Activated T-helper 1 cell treated with anti-CD3 and anti-CD28 coated beads, Interleukin-12 subunit alpha, Interleukin-12 subunit beta, Interleukin-2, Interleukin-4 antibody, amounts not matched to agents 30 ng/mL and 10 ng/mL and 1 ng/mL, durations not matched to agents 14 hours and 24 hours and 36 hours (primary cell): ENCODE measurements around the gene ZC3H12C. TPM values are rescaled to one million over a fixed set of nuclear protein-coding genes. Genes with fewer than 3 reads are reported as not detected.
A peak's percentile ranks its signal among the peaks of the same experiment; 100 is the strongest.

Experiments used
- DNase-seq: peaks from one replicate; pipeline ENCODE4 v3.0.0; 2021; ENCODE audit warnings: low spot score
- H3K27ac Mint-ChIP-seq: one replicate; pipeline ENCODE4 v1.8.0; 2021; ENCODE audit warnings: mild to moderate bottlenecking, mixed read lengths
- H3K27me3 Mint-ChIP-seq: one replicate; pipeline ENCODE4 v1.8.0; 2022; ENCODE audit warnings: mild to moderate bottlenecking, moderate library complexity, mixed read lengths; ENCODE audit not compliant: insufficient read depth
- H3K36me3 Mint-ChIP-seq: one replicate; pipeline ENCODE4 v1.8.0; 2021; ENCODE audit warnings: low read depth, mixed read lengths
- H3K4me1 Mint-ChIP-seq: one replicate; pipeline ENCODE4 v1.8.0; 2021; ENCODE audit warnings: low read depth, mixed read lengths
- H3K4me3 Mint-ChIP-seq: one replicate; pipeline ENCODE4 v1.8.0; 2021; ENCODE audit warnings: mild to moderate bottlenecking, moderate library complexity, mixed read lengths
- H3K9me3 Mint-ChIP-seq: one replicate; pipeline ENCODE4 v1.8.0; 2021; ENCODE audit warnings: mixed read lengths
- intact Hi-C: fragments of 100-400 bp; cut with micrococcal nuclease; formaldehyde crosslinking; loops from one replicate; pipeline ENCODE4 v1.15.1; 2024
- total RNA-seq: library from RNA; stranded (reverse); gene quantifications from 2 replicates; pipeline ENCODE4 v1.2.3, GENCODE V29; 2022

Gene ZC3H12C
- total RNA-seq, 1 donor from 2014 or later, result 5.7 TPM

DNA sequence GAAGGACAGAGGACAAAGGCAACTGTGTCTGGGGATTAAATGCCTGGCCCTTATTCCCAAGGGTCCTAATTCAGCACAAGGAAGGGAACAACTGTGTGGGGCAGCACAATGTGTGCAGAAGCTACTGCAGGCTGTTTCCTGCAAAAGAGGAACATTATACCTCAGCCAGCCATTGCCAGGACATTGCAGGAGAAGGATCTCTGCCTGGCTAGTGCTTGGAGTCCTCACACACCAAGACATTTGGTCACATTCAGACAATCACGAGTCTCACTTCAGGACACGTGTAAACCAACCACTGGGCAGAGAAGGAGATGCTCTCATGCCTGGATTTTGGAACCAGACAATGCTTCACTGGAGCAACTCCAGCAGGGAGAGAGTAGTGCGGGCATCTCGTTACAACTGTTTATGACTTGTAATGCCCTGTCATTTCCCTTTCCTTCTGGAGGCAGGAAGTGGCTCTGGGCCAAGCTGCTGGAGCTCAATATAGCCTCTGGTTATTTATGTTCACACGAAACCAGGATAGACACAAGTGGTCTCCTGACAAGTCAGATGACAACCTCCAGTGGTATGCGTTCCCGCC is 23.9 kb upstream of the ZC3H12C start:
- H3K4me3 Mint-ChIP-seq, result no peak overlapping the region
- peaks cover 15% of the 10 kb centered on the region for H3K4me1 Mint-ChIP-seq
- no peaks in the 10 kb centered on the region for H3K36me3 Mint-ChIP-seq
- no peak for DNase-seq
- peaks cover 24% of the 10 kb centered on the region for H3K27me3 Mint-ChIP-seq
- intact Hi-C loops, result no loop called here
- H3K9me3 Mint-ChIP-seq, result no peaks in the 10 kb centered on the region
- H3K27ac Mint-ChIP-seq, result no peak overlapping the region

DNA sequence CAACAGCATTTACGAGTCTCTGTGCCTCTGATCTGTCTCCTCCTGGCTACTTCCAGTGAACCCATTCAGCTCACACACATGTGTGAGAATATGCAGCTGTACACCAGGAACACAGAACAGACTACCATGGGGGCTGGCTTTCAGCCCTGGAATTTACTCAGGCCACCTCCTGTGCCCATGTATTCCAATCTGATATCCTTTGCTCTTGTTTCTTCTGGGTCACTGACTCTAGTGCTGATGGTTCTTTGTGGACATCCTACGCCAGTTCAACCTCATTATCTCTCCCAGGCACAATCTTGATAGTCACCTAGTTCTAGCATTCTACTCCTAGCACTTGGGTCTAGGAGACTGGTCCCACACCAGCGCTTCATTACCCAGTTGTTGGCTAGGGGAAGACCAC is 23.0 kb upstream of the ZC3H12C start:
- H3K4me1 Mint-ChIP-seq, result peaks cover 15% of the 10 kb centered on the region
- no peak overlapping the region for H3K27ac Mint-ChIP-seq
- DNase-seq, result no peak
- H3K36me3 Mint-ChIP-seq, result no peaks in the 10 kb centered on the region
- H3K27me3 Mint-ChIP-seq, result peaks cover 23% of the 10 kb centered on the region
- H3K9me3 Mint-ChIP-seq, result no peaks in the 10 kb centered on the region
- H3K4me3 Mint-ChIP-seq, result no peak overlapping the region
- intact Hi-C loops, result no loop called here

DNA sequence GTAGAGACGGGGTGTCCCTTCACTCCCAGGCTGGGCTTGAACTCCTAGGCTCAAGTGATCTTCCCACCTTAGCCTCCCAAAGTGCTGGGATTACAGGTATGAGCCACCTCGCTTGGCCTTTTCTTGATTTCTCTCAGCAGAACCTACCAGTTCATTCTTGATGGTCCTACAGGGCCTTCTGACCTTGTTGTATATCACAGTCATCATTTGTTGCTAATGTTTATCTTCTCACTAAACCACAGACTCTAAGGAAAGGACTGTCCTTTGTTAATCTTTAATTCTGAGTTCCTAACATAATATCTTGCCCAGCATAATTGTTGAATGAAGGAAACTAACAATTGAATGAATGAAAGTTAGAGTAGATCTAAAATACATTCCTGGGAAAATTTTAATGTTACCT is 22.0 kb upstream of the ZC3H12C start:
- no peaks in the 10 kb centered on the region for H3K9me3 Mint-ChIP-seq
- H3K36me3 Mint-ChIP-seq, result no peaks in the 10 kb centered on the region
- no peak overlapping the region for H3K4me3 Mint-ChIP-seq
- DNase-seq, result no peak
- no peak overlapping the region for H3K27ac Mint-ChIP-seq
- H3K27me3 Mint-ChIP-seq, result peaks cover 23% of the 10 kb centered on the region
- H3K4me1 Mint-ChIP-seq, result peaks cover 18% of the 10 kb centered on the region
- intact Hi-C loops, result no loop called here

DNA sequence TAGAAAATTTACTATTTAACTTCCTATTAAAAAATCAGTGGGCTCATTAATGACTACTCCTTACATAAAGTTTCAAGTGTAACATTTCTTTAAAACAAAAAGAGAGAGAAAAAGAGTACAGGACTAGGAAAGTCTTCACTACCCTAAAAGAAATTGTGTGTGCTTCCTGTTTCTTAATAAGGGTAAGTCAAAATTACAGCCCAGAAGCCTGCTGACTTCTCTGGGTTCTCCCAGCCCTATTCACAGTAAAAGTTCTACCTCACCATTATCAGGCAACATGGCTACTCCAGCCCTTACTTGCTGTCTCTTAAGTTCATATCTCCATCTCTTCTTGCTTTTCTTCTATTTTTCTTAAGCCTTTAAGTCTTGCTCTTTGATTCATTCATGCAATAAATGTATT is 20.3 kb upstream of the ZC3H12C start:
- intact Hi-C loops, result no loop called here
- H3K4me1 Mint-ChIP-seq, result peaks cover 33% of the 10 kb centered on the region
- H3K4me3 Mint-ChIP-seq, result no peak overlapping the region
- no peaks in the 10 kb centered on the region for H3K36me3 Mint-ChIP-seq
- H3K9me3 Mint-ChIP-seq, result no peaks in the 10 kb centered on the region
- peaks cover 23% of the 10 kb centered on the region for H3K27me3 Mint-ChIP-seq
- no peak for DNase-seq
- H3K27ac Mint-ChIP-seq, result no peak overlapping the region

DNA sequence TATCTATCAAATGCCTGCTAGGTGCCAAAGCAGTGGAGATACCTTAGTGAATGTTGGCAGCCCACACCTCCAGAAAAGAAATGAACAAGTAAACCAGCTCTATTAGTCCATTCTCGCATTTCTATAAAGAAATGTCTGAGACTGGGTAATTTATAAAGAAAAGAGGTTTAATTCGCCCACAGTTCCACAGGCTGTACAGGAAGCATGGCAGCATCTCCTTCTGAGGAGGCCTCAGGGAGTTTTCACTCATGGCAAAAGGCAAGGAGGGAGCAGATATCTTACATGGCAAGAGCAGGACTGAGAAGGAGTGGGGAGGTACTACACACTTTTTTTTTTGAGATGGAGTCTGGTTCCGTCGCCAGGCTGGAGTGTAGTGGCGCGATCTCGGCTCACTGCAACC is 18.7 kb upstream of the ZC3H12C start:
- no peaks in the 10 kb centered on the region for H3K36me3 Mint-ChIP-seq
- DNase-seq, result no peak
- no peak overlapping the region for H3K4me3 Mint-ChIP-seq
- no peak overlapping the region for H3K27ac Mint-ChIP-seq
- peaks cover 18% of the 10 kb centered on the region for H3K27me3 Mint-ChIP-seq
- no peaks in the 10 kb centered on the region for H3K9me3 Mint-ChIP-seq
- peaks cover 29% of the 10 kb centered on the region for H3K4me1 Mint-ChIP-seq
- intact Hi-C loops, result no loop called here

DNA sequence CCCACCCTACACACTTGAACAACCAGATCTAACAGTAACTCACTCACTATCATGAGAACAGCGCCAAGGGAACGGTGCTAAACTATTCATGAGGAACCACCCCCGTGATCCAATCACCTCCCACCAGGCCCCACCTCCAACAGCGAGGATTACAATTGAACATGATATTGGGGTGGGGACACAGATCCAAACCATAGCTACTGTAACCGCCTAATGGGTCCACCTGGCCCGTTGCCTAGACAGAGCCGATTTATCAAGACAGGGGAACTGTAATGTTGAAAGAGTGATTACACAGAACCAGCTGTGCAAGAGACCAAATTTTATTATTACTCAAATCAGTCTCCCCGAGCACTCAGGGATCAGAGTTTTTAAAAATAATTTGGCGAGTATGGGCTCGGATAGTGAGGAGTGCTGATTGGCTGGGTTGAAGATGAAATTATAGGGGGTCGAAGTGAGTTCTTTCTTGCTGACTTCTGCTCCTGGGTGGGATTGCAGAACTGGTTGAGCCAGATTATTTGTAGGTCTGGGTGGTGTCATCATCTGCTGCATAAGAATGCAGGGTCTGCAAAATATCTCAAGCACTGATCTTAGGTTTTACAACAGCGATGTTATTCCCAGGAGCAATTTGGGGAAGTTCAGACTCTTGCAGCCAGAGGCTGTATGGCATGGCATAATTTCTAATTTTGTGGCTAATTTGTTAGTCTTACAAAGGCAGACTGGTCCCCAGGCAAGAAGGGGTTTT is 17.9 kb upstream of the ZC3H12C start:
- H3K27me3 Mint-ChIP-seq, result peaks cover 18% of the 10 kb centered on the region
- no peak overlapping the region for H3K27ac Mint-ChIP-seq
- intact Hi-C loops, result loop anchor here (5.0 kb wide), 4 partner anchors 117 to 1833 kb away; partner anchors contain the start of gene POU2AF1
- no peak for DNase-seq
- no peak overlapping the region for H3K4me3 Mint-ChIP-seq
- peaks cover 2% of the 10 kb centered on the region for H3K9me3 Mint-ChIP-seq
- peaks cover 24% of the 10 kb centered on the region for H3K4me1 Mint-ChIP-seq
- no peaks in the 10 kb centered on the region for H3K36me3 Mint-ChIP-seq

DNA sequence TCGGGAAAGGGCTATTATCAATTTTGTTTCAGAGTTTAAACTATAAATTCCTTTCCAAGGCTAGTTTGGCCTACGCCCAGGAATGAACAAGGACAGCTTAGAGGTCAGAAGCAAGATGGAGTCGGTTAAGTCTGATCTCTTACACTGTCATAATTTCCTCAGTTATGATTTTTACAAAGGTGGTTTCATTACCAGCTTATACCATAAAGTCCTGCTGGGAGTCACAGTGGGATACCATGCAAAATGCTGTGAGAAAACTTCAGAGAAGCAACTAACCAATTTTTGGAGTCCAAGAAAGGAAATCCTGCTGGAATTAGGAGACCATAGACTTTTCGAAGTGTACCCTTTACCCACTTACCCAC is 17.4 kb upstream of the ZC3H12C start:
- intact Hi-C loops, result loop anchor here (5.0 kb wide), 4 partner anchors 116 to 1834 kb away; partner anchors contain the start of gene POU2AF1
- Mint-ChIP-seq H3K36me3 (no peaks in the 10 kb centered on the region), H3K27ac (no peak overlapping the region), H3K27me3 (peaks cover 16% of the 10 kb centered on the region), H3K4me1 (peaks cover 22% of the 10 kb centered on the region), H3K9me3 (peaks cover 2% of the 10 kb centered on the region), H3K4me3 (no peak overlapping the region)
- DNase-seq, result no peak

DNA sequence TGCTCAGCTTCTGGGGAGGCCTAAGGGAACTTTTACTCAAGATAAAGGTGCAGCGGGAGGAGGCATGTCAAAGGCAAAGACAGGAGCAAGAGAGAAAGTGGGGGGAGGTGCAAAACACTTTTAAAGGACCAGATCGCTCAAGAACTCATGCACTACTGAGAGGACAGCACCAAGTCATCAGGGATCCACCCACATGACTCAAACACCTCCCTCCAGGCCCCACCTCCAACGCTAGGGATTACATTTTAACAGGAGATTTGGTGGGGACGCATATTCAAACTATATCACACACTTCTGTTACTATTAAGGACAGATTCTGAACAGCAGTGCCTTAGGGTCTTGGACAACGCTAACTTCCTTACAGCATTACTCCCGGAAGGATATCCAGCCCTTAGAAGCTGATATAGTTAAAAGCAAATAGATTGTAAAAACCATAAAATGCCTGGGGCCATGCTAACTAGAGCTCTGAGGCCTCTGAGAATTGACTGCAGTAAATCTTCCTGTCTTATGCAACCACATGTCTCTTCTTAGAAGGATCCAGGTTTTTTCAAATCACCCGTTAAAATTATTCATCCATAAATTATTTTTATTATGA is 16.7 kb upstream of the ZC3H12C start:
- H3K4me1 Mint-ChIP-seq, result peaks cover 26% of the 10 kb centered on the region
- no peaks in the 10 kb centered on the region for H3K36me3 Mint-ChIP-seq
- H3K27me3 Mint-ChIP-seq, result peaks cover 13% of the 10 kb centered on the region
- H3K4me3 Mint-ChIP-seq, result no peak overlapping the region
- intact Hi-C loops, result loop anchor here (5.0 kb wide), 4 partner anchors 116 to 1834 kb away; partner anchors contain the start of gene POU2AF1
- DNase-seq, result no peak
- H3K27ac Mint-ChIP-seq, result peak overlapping the region; percentile 63
- H3K9me3 Mint-ChIP-seq, result peaks cover 2% of the 10 kb centered on the region

DNA sequence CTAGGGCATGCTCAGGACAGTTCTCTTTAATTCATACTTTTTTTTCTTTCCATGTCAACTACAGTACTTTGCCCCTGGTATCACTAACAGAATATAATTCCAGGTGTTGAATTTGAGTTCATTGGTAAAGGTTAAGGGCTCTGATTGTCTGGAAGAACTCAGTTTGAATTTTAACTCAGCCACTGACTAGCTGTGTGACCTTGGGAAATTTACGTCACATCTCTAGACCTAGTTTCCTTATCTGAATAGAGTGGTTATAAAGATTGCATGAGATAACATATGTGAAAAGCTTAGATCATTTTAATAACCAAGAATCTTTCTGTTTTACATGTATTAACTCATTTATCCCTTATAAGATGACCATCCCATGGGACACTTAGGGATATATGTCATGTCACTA is 15.8 kb upstream of the ZC3H12C start:
- peak overlapping the region; percentile 28 for H3K4me3 Mint-ChIP-seq
- no peak for DNase-seq
- H3K27ac Mint-ChIP-seq, result peak overlapping the region; percentile 75
- intact Hi-C loops, result loop anchor here (5.0 kb wide), 4 partner anchors 115 to 1835 kb away; partner anchors contain the start of gene POU2AF1
- H3K4me1 Mint-ChIP-seq, result peaks cover 33% of the 10 kb centered on the region
- H3K27me3 Mint-ChIP-seq, result peaks cover 12% of the 10 kb centered on the region
- H3K9me3 Mint-ChIP-seq, result peaks cover 2% of the 10 kb centered on the region
- no peaks in the 10 kb centered on the region for H3K36me3 Mint-ChIP-seq

DNA sequence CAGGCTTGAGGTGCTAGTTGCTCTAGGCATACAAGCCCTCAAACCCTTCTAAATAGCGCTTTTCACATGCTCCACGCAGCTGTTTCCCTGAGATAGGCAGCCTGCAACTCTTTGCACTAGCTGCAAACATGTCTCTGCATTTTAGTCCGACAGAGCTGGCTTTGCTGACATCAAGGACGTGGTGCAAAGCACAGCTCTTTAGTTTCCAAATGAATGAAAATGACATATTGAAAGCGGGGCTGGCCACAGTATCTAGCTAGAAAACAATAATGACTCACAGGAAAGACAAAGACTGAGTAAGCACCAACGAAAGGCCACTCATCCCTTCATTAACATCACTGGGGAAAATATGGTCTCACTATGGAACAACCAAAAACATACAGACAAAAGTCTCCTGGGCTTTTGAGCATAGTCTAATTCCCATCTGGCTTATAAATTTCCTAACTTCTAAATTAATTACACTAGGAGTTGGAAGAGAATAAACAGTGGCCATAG is 15.3 kb upstream of the ZC3H12C start:
- intact Hi-C loops, result loop anchor here (1.0 to 5.0 kb wide), 10 partner anchors 12 to 1836 kb away; partner anchors contain the start of gene POU2AF1
- peak; percentile 47 for DNase-seq
- peak overlapping the region; percentile 28 for H3K4me3 Mint-ChIP-seq
- peak overlapping the region; percentile 75 for H3K27ac Mint-ChIP-seq
- H3K4me1 Mint-ChIP-seq, result peaks cover 38% of the 10 kb centered on the region
- H3K36me3 Mint-ChIP-seq, result no peaks in the 10 kb centered on the region
- H3K9me3 Mint-ChIP-seq, result peaks cover 2% of the 10 kb centered on the region
- peaks cover 8% of the 10 kb centered on the region for H3K27me3 Mint-ChIP-seq

DNA sequence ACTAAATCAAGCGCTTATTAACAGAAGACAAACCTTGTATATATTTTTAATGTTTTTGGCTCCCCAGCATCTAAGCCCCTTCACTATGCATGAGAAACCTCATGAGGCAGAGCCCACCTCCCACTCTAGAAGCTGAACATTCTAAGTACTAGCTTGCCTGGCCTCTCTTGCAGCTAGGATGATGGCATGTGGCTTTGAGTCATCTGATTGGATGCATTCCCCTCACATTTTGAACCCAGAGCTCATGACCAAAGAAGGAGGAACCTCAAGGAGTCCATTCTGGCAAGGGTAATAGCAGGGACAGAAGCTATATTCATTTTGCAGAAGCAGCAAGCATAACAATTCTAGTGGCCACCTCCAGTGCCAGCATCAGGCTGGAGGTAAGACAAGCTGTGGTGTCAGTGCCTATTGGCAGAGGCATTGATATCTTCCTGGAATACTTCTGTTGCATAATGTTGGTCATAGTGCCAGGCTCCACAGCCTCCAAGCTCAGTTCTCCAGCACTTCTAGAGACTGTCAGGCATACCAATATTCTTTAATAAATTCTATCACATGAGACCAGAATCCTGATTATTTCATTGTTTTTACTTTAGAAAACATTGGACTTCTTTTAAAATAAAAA is 14.2 kb upstream of the ZC3H12C start:
- peaks cover 4% of the 10 kb centered on the region for H3K27me3 Mint-ChIP-seq
- intact Hi-C loops, result loop anchor here (1.0 to 5.0 kb wide), 10 partner anchors 11 to 1837 kb away; partner anchors contain the start of gene POU2AF1
- H3K4me3 Mint-ChIP-seq, result no peak overlapping the region
- H3K36me3 Mint-ChIP-seq, result no peaks in the 10 kb centered on the region
- no peak for DNase-seq
- peaks cover 44% of the 10 kb centered on the region for H3K4me1 Mint-ChIP-seq
- H3K9me3 Mint-ChIP-seq, result peaks cover 2% of the 10 kb centered on the region
- H3K27ac Mint-ChIP-seq, result no peak overlapping the region

DNA sequence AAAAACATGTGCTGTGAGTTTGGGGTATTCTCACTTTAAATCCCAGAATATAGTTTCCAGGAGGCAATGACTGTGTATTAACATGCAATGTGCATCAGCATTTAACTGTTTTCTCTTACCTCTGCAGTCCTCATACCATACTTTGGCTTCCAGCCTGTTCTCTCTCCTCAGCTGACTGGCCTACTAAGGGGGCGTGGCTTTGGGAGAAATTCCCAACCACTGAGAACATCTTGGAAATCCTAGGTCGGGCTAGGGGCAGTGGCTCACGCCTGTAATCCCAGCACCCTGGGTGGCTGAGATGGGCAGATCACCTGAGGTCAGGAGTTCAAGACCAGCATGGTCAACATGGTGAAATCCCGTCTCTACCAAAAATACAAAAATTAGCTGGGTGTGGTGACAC is 13.5 kb upstream of the ZC3H12C start:
- H3K36me3 Mint-ChIP-seq, result no peaks in the 10 kb centered on the region
- no peak for DNase-seq
- no peak overlapping the region for H3K4me3 Mint-ChIP-seq
- no peak overlapping the region for H3K27ac Mint-ChIP-seq
- intact Hi-C loops, result loop anchor here (2.0 to 5.0 kb wide), 5 partner anchors 113 to 1837 kb away; partner anchors contain the start of gene POU2AF1
- H3K27me3 Mint-ChIP-seq, result peaks cover 4% of the 10 kb centered on the region
- H3K4me1 Mint-ChIP-seq, result peaks cover 44% of the 10 kb centered on the region
- H3K9me3 Mint-ChIP-seq, result peaks cover 2% of the 10 kb centered on the region
